AG04450 (cell line): ENCODE measurements around the gene ZCCHC4. TPM values are rescaled to one million over a fixed set of nuclear protein-coding genes. Genes with fewer than 3 reads are reported as not detected.
A peak's percentile ranks its signal among the peaks of the same experiment; 100 is the strongest.

Experiments
- CTCF ChIA-PET: fragments of 300-600, 350-600 bp; formaldehyde crosslinking; extraction: SDS; loops from one replicate; lab custom pipeline; 2022; ENCODE audit warnings: antibody characterized with exemption, inconsistent platforms; lab: Charles Lee
- POLR2A ChIA-PET: fragments of 350-600 bp; formaldehyde crosslinking; extraction: SDS; loops from one replicate; lab custom pipeline; 2021; ENCODE audit warnings: antibody characterized with exemption, inconsistent platforms; lab: Yijun Ruan, JAX
- DNase-seq: peaks from one replicate; pipeline ENCODE4 v3.0.0-alpha.2; 2011; ENCODE audit warnings: low read depth, low spot score
- H3K27ac ChIP-seq: one replicate; pipeline ENCODE4 v1.5.1; 2012; ENCODE audit warnings: low read depth, low read length, control low read depth
- H3K27me3 ChIP-seq: one replicate; pipeline ENCODE4 v1.6.0; 2012; ENCODE audit warnings: low read length; ENCODE audit not compliant: control insufficient read depth, insufficient read depth
- H3K4me3 ChIP-seq: 2 replicates; pipeline ENCODE4 v1.5.1; 2011; ENCODE audit warnings: mild to moderate bottlenecking, low read depth, low read length, control low read depth
- H3K9me3 ChIP-seq: 2 replicates; pipeline ENCODE4 v1.5.1; 2012; ENCODE audit warnings: low read length; ENCODE audit not compliant: control insufficient read depth, insufficient read depth
- CTCF ChIP-seq: IDR thresholded peaks from 2 replicates; pipeline ENCODE4 v1.5.1; 2011; ENCODE audit warnings: low read depth, low read length, control low read depth, inconsistent platforms
- polyA plus RNA-seq: library from polyadenylated mRNA; depleted of rRNA; stranded (reverse); fragments of >200 nt; gene quantifications from 2 replicates; pipeline ENCODE4 v1.2.3, GENCODE V29; 2011

ZCCHC4 gene
- polyA plus RNA-seq, 1 experiment: 13.1 TPM

GRCh38 chr4:25358515-25359275 lies 46.1 kb downstream of the ZCCHC4 start:
- TF ChIP-seq CTCF: no peak
- POLR2A ChIA-PET: no interaction called here
- no peak overlapping the region for H3K4me3 ChIP-seq
- no peaks in the 10 kb centered on the region for H3K27me3 ChIP-seq
- CTCF ChIA-PET: interaction anchor here (0.6 to 4.4 kb wide), 3 partner anchors 8 to 46 kb away, joined by 5 to 41 read pairs (median 31); partner anchors contain the start of gene ZCCHC4
- no peaks in the 10 kb centered on the region for H3K9me3 ChIP-seq
- no peak overlapping the region for H3K27ac ChIP-seq
- no peak for DNase-seq

- POLR2A ChIA-PET: no interaction called here
- CTCF ChIA-PET: no interaction called here
- no peak for DNase-seq
- Histone ChIP-seq H3K27me3 (no peaks in the 10 kb centered on the region), H3K27ac (no peak overlapping the region), H3K9me3 (no peaks in the 10 kb centered on the region), H3K4me3 (no peak overlapping the region)
- no peak for TF ChIP-seq CTCF
Observed at GRCh38 chr4:25361253-25361652, 48.7 kb downstream of the ZCCHC4 start.

GRCh38 chr4:25367004-25367621 lies 54.5 kb downstream of the ZCCHC4 start:
- TF ChIP-seq CTCF: peak; percentile 72
- H3K9me3 ChIP-seq: no peaks in the 10 kb centered on the region
- ChIA-PET CTCF (interaction anchor here (0.6 to 5.4 kb wide), 33 partner anchors 10 to 451 kb away, joined by 3 to 78 read pairs (median 4); partner anchors contain the start of genes ANAPC4, SEPSECS and ZCCHC4), POLR2A (interaction anchor here (0.6 kb wide), 2 partner anchors 10 to 55 kb away, joined by 3 to 6 read pairs; partner anchors contain the start of genes ANAPC4 and ZCCHC4)
- no peak overlapping the region for H3K4me3 ChIP-seq
- no peak overlapping the region for H3K27ac ChIP-seq
- H3K27me3 ChIP-seq: no peaks in the 10 kb centered on the region
- DNase-seq: peak; percentile 16

GRCh38 chr4:25367877-25368276 lies 55.3 kb downstream of the ZCCHC4 start:
- ChIA-PET CTCF (interaction anchor here (0.7 to 5.4 kb wide), 18 partner anchors 9 to 400 kb away, joined by 3 to 78 read pairs (median 10); partner anchors contain the start of genes ANAPC4, SEPSECS and ZCCHC4), POLR2A (no interaction called here)
- DNase-seq: no peak
- H3K4me3 ChIP-seq: no peak overlapping the region
- TF ChIP-seq CTCF: no peak
- no peak overlapping the region for H3K27ac ChIP-seq
- H3K9me3 ChIP-seq: no peaks in the 10 kb centered on the region
- H3K27me3 ChIP-seq: no peaks in the 10 kb centered on the region
